ENCODE measurements around the gene ATAD3B.
"Not testable (repeated sequence)": the region's sequence is repeated elsewhere in the genome, so short reads cannot be mapped to it uniquely, and the experiment has no call there.

ATAD3B gene

GRCh38 chr1:1434131-1434823 lies 37.3 kb upstream of the ATAD3B start:
- DNase-seq = no peak

DNA sequence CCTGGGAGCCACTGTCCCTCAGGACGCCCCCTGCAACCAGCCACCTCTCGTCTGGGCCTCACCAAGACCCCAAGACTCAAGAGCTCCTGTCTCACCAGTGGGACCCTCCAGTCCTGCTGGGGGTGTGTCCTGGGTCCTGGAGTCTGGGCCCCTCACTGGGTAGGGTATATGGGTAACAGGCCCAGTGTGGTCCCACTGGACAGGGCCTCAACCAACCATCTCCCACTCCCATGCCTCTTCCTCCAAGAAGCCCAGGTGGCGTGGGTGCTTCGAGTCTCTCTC lies 36.8 kb upstream of the ATAD3B start:
- no peak for DNase-seq

GRCh38 chr1:1435106-1435903 lies 36.3 kb upstream of the ATAD3B start, which contains the start of gene VWA1:
Gene VWA1, plus strand, starts transcription at chr1:1435690. Its CDS starts 59 bp downstream, at chr1:1435749.
- peak; percentile 68 for DNase-seq

- DNase-seq = no peak
Observed at GRCh38 chr1:1435911-1436629, 35.5 kb upstream of the ATAD3B start.

DNA sequence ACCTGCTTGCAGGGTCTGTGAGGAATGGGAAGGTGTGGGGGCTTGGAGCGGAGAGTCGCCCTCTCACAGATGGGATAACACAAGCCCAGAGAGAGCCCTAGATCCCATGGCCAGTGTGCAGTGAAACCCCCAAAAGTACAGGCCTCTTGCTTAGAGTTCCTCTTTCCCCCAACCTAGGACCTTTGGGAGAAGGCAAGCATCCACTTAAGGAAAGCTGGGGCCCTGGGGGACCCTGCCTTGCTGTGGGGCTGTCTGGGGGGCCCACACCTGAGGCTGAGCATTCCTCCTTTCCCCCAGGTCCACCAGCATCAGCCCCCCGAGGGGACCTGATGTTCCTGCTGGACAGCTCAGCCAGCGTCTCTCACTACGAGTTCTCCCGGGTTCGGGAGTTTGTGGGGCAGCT lies 34.9 kb upstream of the ATAD3B start:
- DNase-seq = no peak

- no peak for DNase-seq
Observed at GRCh38 chr1:1437033-1437903, 34.3 kb upstream of the ATAD3B start.

DNA sequence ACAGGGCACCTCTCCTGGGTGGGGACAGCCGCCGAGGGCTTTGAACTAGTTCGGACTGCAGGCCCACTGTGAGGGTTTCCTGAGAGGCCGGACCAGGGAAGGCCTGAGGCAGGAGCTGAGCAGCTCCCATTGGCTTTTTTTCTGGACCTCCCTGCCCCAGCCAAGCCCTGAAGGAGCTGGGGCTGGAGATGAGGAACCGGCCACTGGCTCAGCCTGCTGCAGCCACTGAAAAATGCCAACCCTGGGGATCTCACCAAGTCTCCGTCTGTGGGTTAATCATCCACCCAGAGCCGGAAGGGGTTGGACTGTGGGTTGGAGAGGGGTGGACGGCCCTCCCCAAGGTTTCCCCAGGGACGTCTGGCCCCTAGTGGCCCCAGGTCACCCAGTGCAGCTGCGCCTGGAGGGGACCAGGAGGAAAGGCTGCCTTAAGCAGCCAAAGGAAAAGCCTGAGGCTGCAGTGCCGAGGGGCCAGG lies 33.6 kb upstream of the ATAD3B start:
- DNase-seq = no peak

DNA sequence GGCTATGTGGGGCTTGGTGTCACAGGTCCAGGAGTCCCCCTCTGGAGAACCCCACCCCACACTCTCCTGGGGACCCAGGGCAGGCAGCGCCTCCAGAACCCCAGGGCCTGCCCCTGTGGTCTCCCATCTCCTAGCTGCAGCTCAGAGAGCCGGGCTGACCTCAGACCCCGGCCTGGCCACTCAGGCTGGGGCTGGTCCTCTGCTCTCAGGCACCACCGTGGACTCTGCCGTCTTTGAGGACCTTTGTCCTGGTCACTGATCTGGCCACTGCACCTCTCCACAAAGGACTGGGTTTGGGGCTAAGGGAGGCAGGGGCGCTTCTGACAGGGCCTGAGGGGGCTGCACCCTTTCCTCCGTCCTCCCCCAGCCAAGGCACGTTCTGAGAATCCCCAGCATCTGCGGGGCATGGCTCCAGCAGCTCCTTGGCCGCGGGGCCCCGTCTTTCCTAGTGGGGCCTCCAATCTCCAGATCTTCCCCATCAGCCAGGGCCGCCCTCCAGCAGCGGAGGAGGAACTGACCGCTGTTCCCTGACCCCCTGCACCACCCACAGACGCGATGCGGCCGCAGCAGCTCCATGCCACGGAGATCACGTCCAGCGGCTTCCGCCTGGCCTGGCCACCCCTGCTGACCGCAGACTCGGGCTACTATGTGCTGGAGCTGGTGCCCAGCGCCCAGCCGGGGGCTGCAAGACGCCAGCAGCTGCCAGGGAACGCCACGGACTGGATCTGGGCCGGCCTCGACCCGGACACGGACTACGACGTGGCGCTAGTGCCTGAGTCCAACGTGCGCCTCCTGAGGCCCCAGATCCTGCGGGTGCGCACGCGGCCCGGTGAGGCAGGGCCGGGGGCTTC lies 32.8 kb upstream of the ATAD3B start:
- DNase-seq = no peak

GRCh38 chr1:1439546-1440261 lies 31.9 kb upstream of the ATAD3B start:
- no peak for DNase-seq

- no peak for DNase-seq
Observed at GRCh38 chr1:1440262-1441001, 31.1 kb upstream of the ATAD3B start.

DNA sequence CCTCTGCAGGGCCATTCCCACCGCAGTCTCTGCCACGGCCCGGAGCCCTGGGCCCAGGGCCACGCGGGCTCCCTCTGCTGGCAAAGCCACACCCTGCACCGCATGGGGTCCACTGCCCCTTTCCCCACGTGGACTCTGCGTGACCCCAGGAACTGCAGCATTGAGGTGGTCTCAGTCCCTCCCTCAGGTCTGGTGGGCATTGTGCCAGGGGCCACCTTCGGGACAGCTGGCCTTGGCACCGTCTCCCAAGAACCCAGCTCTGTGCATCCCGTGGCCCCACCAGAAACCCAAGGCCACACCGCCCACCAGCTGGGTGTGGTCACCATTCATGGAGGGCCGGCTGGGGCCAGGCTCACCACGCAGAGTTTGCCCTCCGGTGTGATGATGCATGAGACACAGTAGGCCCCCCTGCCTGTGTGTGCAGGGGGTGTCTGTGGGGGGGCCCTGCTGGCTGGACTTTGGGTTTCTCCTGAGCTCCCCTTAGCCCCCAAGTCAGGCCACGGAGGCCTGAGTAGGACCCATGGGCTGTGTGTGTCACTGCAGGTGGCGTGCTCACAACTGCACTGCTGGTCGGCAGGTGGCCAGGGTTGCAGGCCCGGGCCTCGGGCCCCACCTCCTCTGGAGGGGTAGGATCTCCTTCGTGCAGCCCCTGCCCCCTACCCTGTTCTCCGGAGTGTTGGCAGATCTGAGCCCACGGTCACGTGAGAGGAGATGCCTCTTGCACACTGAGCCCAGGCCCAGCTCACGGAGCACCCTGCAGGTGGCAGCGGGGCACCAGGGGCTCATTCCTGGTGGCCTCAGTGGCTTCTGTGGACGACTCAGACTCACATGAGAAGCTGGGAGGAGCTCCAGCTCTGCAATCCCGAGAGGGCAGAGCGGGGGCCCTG lies 30.3 kb upstream of the ATAD3B start:
- peak; percentile 66 for DNase-seq

DNA sequence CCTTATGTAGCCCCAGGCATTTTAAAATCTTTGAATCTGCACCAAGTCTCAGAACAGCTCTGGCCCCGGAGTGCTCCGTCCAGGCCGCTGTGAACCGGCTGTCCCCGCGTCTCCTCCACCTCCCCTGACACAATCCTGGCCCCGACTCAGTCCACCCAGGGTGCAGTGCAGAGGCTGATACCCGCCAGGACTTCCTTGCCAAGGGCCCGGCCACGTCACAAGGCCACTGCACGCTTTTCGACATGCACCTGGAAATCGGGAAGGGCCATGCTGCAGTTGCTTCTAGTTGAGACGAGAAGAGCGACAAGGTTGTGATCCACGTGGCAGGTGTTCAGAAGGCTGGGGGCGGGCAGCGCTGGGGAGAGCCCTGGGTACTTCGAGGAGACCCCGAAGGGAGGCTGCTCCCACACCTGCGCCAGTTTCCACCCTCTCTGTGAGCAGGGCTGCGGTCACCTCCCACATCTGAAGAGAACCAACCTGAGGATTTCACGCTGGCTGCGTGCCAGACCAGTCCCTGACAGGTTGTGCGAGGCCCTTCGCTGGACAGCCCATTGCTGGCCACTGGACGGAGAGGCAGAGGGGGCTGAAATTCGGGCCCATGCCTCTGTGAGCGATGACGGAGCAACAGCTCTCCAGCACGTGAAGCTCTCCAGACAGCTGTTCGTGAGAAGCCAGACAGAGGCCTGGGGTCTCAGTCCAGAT lies 29.3 kb upstream of the ATAD3B start:
- DNase-seq = no peak

DNA sequence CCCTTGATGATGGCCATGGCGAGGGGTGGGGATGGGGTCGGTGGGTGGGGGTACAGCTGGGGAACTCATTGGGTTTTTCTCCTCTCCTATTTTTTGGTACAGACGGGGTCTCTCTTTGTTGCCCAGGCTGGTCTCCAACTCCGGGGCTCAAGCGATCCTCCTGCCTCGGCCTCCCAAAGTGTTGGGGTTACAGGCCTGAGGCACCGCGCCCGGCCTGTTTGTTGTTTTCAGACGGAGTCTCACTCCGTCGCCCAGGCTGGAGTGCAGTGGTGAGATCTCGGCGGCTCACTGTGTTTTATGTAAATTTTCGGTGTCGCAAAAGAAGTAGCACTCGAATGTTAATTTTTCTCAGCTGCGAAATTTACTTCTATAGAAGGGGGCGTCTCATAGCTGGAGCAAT lies 24.9 kb upstream of the ATAD3B start:
- DNase-seq = not testable (repeated sequence)

GRCh38 chr1:1449099-1449739 lies 22.3 kb upstream of the ATAD3B start, which contains the start of gene ATAD3C:
Gene ATAD3C, plus strand, starts transcription at chr1:1449689. Its CDS starts 995 bp downstream, at chr1:1450684.
- DNase-seq = no peak

DNA sequence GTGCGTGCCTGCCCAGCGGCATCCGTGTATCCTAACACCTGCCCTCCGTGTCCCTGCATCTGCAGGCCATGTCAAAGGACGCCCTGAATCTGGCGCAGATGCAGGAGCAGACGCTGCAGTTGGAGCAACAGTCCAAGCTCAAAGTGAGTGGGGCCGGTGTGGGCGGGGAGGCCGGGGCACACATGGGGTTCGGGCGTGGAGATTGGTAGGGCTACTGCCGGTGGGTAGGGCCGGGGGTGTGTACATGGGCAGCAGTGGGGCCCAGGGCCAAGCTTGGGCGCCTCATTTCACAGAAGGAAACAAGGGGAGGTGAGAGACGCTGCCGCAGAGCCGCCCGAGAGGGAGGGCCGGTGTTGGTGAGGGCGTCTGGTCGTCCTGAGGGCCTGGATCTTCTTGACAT lies 20.9 kb upstream of the ATAD3B start:
- DNase-seq = not testable (repeated sequence)

DNA sequence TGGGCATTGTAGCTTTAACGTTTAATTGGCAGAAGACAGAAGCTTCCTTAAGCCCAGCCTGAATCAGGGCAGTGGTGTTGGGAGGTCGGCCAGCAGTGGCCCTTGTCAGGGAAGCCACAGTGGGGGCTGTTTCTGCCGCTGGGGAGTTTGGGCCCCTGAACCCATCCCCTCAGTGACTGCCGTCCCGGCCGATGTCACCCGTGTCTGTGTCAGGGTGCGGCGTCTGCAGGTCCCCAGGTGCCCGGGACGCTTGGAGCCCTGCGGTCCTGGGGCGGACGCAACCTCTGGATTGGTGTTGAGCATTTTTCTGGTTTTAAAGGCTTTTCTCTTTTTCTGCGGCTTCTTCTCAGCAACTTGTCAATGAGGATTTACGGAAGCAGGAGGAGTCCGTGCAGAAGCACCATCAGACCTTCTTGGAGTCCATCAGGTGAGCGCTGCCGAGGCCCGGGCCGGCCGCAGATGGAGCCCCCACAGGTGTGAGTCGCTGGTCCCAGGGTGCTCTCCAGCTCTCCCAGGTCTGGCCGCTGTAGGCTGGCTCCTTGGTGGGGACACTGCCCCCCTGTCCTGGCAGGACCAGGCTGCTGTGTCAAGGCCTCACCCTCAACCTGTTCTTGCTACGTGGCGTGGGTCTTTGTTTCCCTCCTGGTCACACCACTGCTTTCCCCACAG lies 19.7 kb upstream of the ATAD3B start:
- DNase-seq = no peak

GRCh38 chr1:1452365-1452739 lies 19.2 kb upstream of the ATAD3B start:
- DNase-seq = not testable (repeated sequence)

Measured in activated naive CD4-positive, alpha-beta T cell treated with anti-CD3 and anti-CD28 coated beads, Interleukin-2, amount 50 U/mL, for 16 hours (primary cell).